Lower leg skin (tissue), 4 donors: ENCODE measurements around the gene C14orf119. TPM values are rescaled to one million over a fixed set of nuclear protein-coding genes. Genes with fewer than 3 reads are reported as not detected.

Experiments used
- DNase-seq, 2 donors: peaks; one replicate each; pipeline ENCODE4 v3.0.0-alpha.2; 2019; ENCODE audit warnings: low spot score in 2 of 2
- H3K4me3 ChIP-seq: fragments of 200-600 bp; sonication (generic); 2 replicates; pipeline ENCODE4 v1.5.1; 2017; ENCODE audit warnings: mild to moderate bottlenecking, low read depth; ENCODE audit not compliant: poor library complexity, severe bottlenecking
- CTCF ChIP-seq, 3 donors: fragments of 450-650 bp; IDR thresholded peaks; one replicate each; pipeline ENCODE4 v1.5.1; 2016; ENCODE audit warnings: antibody characterized with exemption in 3 of 3, mild to moderate bottlenecking in 3 of 3, moderate library complexity in 2 of 3
- POLR2A ChIP-seq, 2 donors: fragments of 450-650 bp; IDR thresholded peaks; one replicate each; pipeline ENCODE4 v1.6.1; 2016 to 2017; ENCODE audit warnings: antibody characterized with exemption in 2 of 2, mild to moderate bottlenecking in 1 of 2, moderate library complexity in 1 of 2
- WGBS, 2 donors: methylation state at CpG; one replicate each; pipeline ENCODE4 v1.1.5; 2018; 5-methylcytosine and 5-hydroxymethylcytosine counted together
- intact Hi-C: fragments of 100-400 bp; cut with DNase I; formaldehyde crosslinking; loops from one replicate; pipeline ENCODE4 v1.15.0; 2023; ENCODE audit warnings: low total_unique reads
- total RNA-seq, 4 donors: library from RNA; depleted of rRNA; stranded (reverse); fragments of >200 nt; gene quantifications; one replicate each; pipeline ENCODE4 v1.1.0, GENCODE V29; 2016

The C14orf119 gene
- total RNA-seq, 4 donors from 2014 or later, result 14.5 to 29.8 (median 19.7) TPM

GRCh38 chr14:23055147-23055550, 40.2 kb upstream of the C14orf119 start:
- H3K4me3 ChIP-seq, result no peak overlapping the region
- 94 to 97% methylated on average over 12 of the region's 12 CpGs for WGBS, 2 donors
- no peak for TF ChIP-seq POLR2A (IDR thresholded peaks at IDR 0.05)
- TF ChIP-seq CTCF (IDR thresholded peaks at IDR 0.05), result no peak
- intact Hi-C loops, result no loop called here
- peak in 1 of 2 donors; percentile 81 for DNase-seq

- no peak overlapping the region for H3K4me3 ChIP-seq
- intact Hi-C loops, result no loop called here
- WGBS, 2 donors, result 83 to 88% methylated on average over 3 to 5 of the region's 6 CpGs
- DNase-seq, result peak in 1 of 2 donors; percentile 77
- no peak for TF ChIP-seq POLR2A (IDR thresholded peaks at IDR 0.05)
- no peak for TF ChIP-seq CTCF (IDR thresholded peaks at IDR 0.05)
These were observed 39.6 kb upstream of the C14orf119 start for GRCh38 chr14:23055621-23056144.

GRCh38 chr14:23056145-23056955, 39.0 kb upstream of the C14orf119 start:
- intact Hi-C loops, result no loop called here
- WGBS, 2 donors, result 7 to 9% methylated on average over 17 of the region's 17 CpGs
- no peak overlapping the region for H3K4me3 ChIP-seq
- peak in 1 of 3 donors; percentile 65 for TF ChIP-seq CTCF (IDR thresholded peaks at IDR 0.05)
- no peak for TF ChIP-seq POLR2A (IDR thresholded peaks at IDR 0.05)
- DNase-seq, result peak in 1 of 2 donors; percentile 90

- no peak for TF ChIP-seq POLR2A (IDR thresholded peaks at IDR 0.05)
- peak in 1 of 3 donors; percentile 38 for TF ChIP-seq CTCF (IDR thresholded peaks at IDR 0.05)
- intact Hi-C loops, result no loop called here
- WGBS, 2 donors, result 4 to 7% methylated on average over 24 to 32 of the region's 73 CpGs
- H3K4me3 ChIP-seq, result peak within 1 kb of the TSS; percentile 52
- DNase-seq, result peak; percentile 47 to 93
These were observed 38.1 kb upstream of the C14orf119 start, which contains the start of gene CDH24 for GRCh38 chr14:23056956-23057756. TSS of gene CDH24 (minus strand) at chr14:23057520. CDS start at chr14:23055733, 1,787 bp downstream.

GRCh38 chr14:23057757-23058653, 37.3 kb upstream of the C14orf119 start:
- peak; percentile 80 to 98 for DNase-seq

More at GRCh38 chr14:23057757-23058653, 37.3 kb upstream of the C14orf119 start:
- TF ChIP-seq POLR2A (IDR thresholded peaks at IDR 0.05) (no peak), CTCF (IDR thresholded peaks at IDR 0.05) (peak in 1 of 3 donors; percentile 89)
- peak overlapping the region; percentile 52 for H3K4me3 ChIP-seq
- intact Hi-C loops, result loop anchor here (2.0 kb wide), 1 partner anchor 71 kb away; no protein-coding TSS in a partner anchor
- 1 to 2% methylated on average over 16 to 23 of the region's 51 CpGs for WGBS, 2 donors
